NCI-H1436 treated with DMSO at 0.1 percent for 48 hours (cell line): ENCODE results near the gene APBB2.

Experiments
- DNase-seq: peaks from one replicate; lab custom pipeline; 2025; lab: John Stamatoyannopoulos, UW

APBB2 gene

DNA sequence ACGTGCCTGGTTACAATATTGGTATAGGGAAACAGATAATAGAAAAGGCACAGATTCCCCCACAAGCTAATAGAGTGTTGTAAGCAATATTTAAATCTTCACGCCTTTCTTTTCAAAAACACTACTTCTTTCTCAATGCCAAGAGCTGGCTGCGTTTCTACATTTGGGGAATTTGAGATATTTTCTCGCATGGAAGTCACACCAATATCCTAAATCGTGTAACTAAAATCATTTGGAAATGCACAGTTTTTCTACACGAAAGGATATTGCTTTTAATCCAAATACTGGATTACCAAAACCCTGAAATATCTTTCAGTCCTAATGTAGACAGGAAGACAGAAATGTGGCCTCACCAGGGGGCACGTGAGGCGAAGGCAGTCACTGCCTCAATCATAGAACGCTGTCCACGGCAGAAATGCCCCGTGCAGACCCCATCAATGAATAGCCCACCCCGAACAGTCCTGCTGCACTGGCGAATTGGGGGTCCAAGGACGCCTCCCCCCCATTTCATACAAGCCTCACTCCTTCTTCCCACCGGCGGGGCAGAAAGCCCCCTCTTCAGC, 358.0 kb downstream of the APBB2 start:
- no peak for DNase-seq

DNA sequence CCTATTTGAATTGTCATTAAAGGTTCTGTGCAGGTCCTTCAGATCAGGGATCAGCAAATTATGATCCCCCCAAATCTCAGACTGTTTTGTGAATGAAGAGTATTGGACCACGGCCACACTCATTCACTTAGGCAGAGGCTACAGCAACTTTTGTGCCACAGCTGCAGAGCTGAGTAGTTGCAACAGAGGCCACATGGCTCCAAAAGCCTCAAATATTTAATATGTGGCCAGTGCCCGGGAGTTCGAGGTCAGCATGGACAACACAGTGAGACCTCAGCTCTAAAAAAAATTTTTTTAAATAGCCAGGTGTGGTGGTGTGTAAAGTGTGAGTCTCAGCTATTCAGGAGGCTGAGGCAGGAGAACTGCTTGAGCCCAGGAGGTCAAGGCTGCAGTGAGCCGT, 363.8 kb downstream of the APBB2 start:
- DNase-seq, result no peak

DNA sequence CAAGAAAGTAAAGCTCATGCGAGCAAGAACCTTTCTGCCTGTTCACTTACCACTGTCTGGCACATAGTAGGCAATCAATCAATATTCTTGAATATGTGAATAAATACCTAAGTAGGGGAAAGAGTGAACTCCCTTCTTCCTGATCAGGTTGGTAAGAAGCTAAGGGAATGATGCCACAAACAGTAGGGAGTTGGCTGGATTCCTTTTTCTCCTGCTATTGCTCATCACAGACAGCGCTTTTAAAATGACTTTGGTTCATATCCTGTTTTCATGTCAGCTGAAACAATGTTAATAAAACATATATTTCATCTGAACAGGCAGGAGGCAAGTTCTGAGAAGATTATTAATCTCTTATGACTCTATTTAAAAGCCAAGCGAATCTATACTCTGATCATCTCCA, 365.4 kb downstream of the APBB2 start:
- no peak for DNase-seq

DNA sequence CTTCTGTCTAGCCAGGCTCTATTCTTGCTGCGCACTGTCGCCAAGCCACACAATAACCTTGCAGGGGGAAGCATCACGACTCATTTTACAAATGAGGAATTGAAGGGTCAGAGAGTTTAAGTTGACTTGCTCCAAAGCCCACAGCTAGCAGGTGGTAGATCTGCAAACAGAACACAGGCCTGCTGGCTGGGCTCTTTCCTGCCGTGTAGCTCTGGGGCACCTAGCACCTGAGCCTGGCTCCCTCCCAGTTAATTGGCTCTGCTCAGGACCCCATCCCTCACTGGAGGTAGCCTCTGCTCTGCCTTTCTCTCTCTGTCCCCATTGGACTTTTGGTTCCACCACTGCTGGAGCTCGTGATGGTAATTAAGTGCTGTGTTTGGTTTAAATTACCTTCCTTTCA, 366.1 kb downstream of the APBB2 start:
- DNase-seq, result no peak

DNA sequence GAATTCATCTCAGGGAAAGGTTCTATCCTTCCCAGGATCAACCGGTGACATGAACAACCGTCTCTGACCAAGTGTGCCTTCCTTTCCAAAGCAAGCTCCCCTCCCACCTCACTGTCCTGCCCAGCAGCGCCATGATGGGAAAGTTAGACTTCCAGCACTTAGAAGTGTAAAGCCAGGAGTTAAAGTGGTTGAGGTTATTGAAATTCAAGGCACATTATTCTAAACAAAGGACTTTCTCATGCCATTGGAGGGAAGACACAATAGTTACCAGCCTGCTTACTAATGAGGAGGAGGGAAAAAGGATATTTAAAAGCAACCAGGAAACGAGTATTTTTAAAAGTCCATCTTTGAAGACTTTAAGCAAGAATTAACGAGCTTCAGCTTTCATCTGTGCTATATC, 367.8 kb downstream of the APBB2 start:
- DNase-seq, result no peak

DNA sequence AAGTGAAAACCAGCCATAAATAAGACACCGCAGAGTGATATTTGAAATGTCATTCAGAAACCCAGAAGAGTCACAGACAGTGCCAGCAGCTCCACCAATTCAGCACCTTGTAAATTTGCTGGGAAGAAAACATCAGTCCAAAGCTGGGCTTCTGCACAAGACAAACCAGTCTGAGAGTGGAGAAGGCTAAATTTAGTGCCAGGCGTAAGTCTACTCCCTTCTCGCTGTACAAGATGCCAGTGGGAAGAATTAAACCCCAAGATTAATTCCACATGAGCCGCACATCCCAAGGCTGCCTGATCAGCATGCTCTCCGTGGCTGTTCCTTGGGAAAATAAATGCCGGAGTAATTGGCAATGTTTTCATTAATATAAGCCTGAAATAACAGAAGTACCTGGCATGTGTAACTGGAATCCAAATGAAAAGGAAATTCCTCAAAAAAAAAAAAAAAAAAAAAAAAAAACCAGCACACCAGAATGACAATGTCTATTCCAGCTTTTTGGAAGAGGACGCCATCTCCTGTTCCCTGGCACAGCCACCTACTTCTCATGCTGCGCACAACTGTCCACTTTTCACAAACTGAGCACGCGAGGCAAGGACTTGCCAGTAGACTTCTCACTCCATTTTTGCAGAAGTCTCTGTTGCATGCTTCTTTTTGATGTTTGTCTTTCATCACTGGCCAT, 369.0 kb downstream of the APBB2 start:
- no peak for DNase-seq

DNA sequence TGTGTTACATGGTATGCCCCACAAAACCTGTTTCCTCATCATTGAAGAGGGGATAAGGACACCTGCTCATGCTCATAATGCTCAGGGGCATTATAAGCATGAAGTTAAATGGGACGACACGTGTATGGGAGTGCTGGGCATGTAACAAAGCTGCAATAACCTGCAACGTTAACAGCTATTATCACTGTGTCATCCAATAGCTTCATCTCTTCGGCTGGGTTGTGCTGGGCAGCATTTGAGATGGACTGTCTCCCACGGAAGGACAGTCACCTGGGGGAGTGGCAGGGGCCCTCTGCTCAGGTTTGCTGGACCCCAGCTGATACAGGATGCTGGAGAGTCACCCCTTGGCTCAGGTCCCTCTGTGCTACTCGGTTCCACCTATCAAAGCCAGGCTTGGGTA, 370.1 kb downstream of the APBB2 start:
- no peak for DNase-seq

DNA sequence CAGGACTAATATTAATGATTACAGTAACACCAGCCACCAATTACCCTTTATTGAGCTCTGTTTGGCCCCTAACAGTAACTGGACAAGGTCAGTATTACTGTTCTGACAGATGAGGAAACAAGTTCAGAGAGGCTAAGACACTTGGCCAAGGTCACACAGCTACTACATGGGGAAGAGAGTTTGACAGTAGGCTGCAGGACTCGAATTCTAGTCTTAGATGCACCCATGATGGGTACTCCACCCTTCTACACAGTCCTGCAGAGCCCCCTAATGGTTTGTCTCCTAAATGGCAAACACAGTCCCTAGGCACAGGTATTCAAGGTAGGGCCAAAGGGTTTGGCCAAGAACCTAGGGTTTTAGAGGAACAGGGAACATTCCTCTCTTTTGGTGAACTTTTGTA, 370.6 kb downstream of the APBB2 start:
- DNase-seq, result no peak

DNA sequence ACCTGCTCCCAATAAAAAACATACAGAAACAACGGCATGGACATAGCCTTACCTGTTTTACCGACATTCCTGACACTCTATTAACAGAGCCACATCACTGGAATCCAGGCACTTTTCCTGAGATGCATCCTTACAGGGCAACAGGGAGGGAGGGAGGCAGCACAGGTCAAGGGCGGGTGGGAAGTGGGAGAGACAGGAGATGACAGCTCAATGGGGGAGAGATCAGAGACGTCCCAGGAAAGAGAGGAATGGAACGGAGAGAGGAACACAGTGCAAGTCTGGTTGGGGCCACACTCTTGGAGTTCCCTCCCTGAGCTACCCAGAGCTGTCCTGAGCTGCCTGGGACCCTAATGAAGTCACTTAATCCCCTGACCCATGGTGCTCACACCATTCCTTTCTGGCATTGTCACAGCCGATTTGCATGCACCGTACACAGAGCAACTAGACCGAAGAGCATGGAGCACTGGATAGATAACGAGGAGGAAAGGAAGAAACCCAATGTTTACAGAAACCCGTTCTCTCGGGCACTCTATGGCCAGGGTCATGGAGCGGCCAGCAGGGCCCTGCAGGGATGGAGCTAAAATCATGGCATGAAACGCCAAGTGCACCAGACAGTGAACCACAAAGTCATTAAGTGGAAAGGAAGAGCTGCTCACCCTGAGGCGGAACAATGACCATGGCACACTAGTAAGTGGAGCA, 371.5 kb downstream of the APBB2 start:
- no peak for DNase-seq

DNA sequence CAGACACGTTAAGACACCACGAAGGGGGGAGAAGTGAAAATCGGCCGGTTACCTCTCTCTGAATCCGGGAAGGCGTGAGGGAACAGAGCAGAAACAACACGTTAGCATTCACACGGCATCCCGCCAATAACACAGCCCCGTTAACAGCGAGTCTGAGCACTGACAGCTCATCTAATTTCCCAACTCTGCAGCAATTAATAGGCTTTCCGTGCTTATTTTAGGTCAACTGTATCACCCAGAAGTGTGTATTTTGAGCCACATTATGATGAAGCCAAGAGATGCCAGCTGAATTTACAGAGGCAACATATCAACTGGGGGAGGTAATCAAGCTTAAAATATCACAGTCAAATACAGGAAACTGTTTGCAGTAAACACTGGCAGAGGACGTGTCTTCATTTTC, 372.0 kb downstream of the APBB2 start:
- DNase-seq, result no peak

DNA sequence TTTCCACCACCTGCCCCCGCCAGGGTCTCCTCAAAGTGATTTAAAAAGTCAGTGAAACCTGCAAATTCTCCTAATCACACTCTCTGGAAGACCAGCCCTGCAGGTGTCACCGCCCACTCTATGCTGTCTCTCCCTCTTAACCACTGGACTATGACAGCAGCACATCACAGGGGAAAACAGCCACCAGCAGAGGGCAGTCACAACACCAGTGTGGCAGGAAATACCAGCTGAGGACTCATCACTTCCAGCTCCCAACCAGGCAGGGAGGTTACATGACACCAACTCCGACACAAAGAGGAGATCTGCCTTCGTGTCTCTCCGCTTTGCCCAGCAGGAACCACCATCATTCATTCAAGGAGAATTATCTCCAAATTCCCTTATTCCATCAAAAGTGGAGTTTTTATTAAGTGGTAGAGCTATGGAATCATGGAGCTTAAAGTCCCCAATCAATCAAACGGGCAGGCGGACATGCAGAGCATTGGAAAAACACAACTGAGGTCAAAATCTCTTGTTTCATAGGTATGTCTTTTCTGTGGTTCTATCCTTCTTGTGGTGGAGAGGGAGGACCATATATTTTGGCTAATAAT, 373.3 kb downstream of the APBB2 start:
- peak; percentile 19 for DNase-seq

DNA sequence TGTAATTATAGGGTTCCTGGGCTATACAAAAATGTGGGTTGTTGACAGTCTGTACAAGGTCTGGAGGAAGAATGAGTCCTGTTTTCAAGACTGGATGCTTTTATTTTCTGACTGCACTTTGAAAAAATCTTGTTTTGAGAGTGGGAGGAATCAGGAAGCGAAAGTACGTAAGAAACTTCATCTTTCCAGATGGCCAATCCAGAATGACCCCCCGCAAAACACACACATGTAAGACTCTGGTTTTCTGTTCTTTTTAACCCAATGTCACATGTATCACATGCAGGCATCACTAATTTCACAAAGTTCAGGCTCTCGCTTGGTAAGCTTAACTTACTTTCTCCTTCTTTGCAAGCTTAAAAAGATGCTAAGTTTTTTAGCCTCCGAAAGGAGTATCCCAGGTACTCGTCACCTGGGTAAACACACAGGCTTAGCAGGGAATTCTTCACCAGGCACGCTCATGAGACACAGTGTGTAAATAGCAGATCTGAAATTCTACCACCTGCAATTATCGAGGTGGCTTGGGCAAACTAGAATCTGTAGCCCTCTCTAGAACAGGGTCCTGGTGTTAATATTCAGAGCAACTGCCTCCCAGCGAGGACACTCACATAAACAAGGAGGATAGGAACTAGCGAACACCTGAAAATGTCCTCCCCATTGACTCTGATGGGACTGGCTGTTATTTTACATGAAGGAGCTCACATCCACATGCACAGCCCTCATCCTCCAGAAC, 373.9 kb downstream of the APBB2 start:
- no peak for DNase-seq

DNA sequence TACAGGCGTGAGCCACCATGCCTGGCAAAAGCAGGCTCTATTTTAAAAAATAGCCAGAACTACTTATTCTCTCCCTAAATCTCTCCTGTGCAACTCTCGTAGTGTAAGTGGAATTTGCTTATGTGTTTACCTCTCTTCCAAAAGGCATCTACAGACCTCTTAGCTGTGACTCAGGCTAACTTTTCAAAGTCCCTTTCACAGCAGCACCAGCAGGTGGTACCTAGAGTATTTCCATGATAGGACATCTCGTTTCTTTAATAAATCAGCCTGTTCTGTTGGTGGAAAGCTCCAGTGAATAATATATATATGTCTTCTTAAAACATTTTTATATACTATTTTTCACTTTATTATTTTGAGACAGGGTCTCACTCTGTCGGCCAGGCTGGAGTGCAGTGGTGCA, 375.6 kb downstream of the APBB2 start:
- no peak for DNase-seq

DNA sequence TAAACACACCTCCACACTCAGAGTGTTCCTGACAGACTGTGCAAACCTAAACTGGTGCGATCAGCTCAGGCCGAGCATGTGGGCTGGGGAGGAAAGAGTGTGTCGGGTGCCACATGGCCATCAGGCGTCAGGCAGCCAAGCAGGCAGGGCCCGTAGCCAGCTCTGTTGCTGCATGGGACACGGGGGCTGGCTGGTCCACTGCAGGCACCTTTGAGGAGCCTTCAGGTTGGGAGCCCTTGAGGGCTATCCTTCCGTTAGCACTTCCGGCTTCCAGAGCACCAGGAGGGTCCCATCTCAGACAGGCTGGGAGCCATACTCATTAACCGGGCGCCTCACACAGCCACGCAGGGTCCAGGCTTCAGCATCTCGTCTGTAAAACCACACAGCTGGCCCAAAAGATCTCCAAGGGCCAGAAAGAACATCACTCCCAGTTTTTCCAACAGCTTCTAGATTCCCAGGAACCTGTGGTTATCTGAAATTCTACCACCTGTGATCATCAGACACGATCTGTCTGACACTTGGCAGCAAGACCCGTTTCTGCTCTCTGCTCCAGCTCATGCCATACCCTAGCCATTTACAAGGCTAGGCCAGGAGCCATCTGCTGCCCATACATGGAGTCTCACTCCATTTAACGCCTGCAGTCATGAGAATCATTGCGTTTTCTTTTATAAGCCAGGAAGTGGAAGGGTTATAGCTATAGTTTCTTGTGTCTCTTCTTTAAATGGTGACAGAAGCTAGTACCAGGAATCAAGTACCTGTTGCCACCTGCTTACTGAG, 377.1 kb downstream of the APBB2 start:
- DNase-seq, result no peak

DNA sequence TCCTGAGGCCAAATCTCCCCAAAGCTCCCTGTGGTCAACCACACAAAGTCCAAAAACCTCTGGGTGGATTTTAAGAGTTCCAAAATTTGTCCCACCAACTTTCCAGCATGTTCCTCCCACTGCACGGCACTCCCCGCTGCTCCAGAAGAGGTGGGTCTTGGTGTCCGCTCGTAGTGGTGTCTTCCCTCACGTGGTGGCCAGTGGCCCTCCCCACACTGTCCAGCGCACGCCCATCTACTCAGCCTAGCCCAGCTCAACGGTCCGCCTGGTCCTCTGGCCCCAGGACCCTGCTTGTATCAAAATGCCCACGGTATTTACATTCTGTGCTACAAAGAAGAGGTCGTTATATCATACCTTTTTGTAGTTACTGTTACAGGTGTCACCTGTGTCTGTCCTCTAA, 381.1 kb downstream of the APBB2 start:
- DNase-seq, result no peak

DNA sequence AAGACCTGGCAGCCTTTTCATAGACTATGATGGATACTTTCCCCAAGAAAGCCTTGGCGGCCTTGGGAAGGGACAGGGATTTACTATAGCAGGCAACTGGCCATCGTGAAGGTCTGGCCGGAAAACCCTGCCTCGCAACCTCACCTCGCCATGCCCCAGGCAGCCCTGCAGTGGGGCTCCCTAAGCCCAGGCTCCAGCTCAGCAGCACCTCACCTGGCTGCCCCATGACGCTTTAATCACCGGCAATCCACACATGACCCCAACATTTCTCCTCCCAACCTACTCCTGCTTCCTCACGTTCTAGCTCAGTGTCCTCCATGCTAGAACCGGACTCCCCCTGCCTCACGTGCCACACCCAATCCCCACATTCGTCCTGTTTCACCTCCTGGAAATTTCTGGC, 382.2 kb downstream of the APBB2 start:
- no peak for DNase-seq

DNA sequence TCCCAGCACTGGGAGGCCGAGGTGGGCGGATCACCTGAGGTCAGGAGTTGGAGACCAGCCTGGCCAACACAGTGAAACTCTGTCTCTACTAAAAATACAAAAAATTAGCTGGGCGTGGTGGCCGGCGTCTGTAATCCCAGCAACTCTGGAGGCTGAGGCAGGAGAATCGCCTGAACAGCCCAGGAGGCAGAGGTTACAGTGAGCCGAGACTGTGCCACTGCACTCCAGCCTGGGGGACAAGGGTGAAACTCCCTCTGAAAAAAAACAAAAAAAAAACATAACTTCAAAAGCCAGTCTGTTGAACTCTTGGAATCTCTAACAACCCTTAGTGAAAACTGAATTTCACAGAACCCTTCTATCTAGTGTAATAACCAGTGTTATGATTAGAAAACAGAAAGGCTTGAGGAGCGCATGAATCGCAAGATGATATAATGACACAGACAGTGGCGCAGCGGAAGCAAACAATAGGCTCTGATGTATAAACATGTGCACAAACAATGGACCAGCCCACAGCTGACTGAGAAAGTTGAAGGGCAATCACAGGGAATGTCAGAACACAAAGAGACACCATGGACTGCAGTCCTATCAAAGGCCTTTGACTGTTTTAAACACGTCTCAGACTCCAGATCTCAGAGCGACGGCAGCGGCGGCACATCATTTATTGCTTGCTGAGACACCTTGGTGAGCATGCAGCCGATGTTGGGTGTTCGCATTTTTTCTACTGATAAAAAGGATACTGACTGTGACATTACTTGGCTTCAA, 383.0 kb downstream of the APBB2 start:
- DNase-seq, result no peak

DNA sequence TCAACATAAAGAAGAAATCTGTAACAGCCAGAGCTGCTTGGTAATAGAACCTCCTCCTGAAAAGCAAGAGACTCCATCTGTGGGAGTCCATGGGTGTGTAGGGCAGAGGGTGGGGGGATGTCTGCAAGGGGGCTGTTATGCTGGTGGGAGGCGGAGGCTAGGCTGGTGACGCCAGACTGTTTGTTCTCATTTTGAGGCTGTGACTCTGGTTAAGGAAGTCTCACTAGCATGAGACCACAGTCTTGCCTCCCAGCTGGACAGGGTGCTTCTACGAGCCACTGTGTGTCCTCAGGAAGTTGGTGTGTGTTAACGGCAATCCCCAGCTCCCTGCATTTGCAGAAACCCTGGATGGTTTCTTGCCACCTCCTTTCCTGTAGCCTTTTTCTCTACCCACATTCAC, 384.8 kb downstream of the APBB2 start:
- DNase-seq, result no peak

DNA sequence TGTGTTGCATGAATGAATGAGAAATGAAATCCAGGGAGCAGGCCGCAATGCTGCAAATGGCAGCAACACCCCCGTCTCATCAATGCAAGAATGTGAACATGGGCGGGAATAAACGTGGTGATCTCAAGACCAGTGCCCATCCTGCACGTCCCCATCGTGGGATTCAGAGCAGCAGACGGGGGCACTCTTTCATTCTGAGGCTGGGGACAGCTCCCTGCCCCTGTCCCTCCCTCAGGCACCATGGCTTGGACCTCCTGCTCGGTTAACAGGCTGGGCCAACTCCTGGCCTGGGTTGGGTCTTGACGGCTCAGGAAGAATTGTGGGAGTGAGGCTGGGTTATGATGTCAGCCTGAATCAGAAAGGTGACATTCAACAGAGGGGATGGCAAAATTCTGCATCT, 385.7 kb downstream of the APBB2 start:
- DNase-seq, result no peak

DNA sequence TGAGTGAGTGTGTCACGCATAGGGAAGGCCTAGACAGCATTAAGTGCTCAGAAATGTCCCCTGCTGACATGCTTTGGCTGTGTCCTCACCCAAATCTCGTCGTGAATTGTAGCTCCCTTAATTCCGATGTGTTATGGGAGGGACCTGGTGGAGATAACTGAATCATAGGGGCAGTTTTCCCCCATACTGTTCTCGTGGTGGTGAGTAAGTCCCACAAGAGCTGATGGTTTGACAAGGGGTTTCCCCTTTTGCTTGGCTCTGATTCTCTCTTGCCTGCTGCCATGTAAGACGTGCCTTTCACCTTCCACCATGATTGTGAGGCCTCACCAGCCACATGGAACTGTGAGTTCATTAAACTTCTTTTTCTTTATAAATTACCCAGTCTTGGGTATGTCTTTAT, 386.6 kb downstream of the APBB2 start:
- no peak for DNase-seq

DNA sequence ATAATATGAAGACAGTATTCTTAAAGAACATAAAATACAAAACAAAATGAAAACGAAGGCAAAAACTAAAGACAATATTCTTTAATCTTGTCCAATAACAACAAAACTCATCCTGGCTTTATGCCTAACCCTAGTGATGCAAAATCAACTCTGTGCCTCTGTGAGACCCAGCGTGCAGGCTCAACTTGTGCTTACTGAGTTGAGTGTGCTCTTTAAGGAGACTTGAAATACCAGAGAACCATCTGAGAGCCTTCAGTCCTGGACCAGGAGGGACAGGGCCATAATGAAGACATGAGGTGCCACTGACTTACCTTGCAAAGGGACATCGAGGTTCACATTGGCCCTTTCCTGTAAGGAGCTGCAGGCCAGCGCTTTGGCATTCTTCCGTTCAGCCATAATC, 387.5 kb downstream of the APBB2 start:
- DNase-seq, result no peak
